ENCODE data around the gene NCBP2L.

- no peak for TF ChIP-seq CTCF (IDR thresholded peaks at IDR 0.05)
- TF ChIP-seq POLR2A (IDR thresholded peaks at IDR 0.05): no peak
These were observed 13.9 kb upstream of the NCBP2L start for GRCh38 chrX:107763647-107764046.

Measured in adrenal gland (tissue), 5 donors.